ENCODE data around the gene UNK.
"Not testable (repeated sequence)": the region's sequence is repeated elsewhere in the genome, so short reads cannot be mapped to it uniquely, and the experiment has no call there.

UNK gene

DNA sequence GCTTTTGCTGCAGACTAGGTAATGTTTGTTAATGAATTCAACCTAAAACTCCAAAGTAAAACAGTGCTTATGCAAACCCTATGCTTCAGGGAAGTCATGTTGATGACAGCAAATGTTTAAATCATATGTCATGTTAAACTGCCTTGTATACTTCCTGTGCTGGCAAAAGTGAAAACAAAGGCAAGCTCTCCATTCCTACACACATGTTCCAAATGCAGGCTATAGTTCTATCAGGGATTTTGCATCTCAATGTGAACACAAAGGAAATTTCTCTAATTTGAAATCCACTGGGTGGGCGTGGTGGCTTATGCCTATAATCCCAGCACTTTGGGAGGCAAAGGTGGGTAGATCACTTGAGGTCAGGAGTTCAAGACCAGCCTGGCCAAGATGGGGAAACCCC lies 19.3 kb downstream of the UNK start:
- DNase-seq (ENCODE audit: low read depth) = no peak

DNA sequence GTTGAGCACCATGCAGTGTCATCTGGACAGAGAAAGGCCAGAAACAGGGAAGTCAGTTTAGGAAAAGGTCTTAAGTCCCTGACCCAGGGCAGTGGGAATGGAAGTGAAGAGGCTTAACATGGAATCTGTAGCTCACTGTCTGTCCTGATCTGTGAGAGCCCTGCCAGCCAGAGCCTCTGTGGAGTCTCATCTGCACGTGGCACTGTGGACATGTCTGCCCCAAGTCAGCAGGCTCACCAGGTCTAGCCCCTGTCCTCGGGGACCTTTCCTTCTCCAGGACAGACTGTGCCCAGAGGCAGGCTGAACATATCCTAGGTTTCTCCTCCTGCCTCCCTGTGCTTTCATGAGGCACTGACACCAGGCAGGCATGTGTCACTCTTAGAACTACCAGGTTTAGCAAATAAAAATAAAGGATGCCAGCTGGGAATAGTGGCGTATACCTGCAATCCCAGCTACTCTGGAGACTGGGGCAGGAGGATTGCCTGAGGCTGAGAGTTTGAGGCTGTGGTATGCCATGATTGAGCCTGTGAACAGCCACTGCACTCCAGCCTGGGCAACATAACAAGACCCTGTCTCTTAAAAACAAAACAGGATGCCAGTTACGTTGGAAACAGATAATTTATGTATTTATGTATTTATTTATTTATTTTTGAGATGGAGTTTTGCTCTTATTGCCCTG lies 22.4 kb downstream of the UNK start:
- no peak for DNase-seq (ENCODE audit: low read depth)

DNA sequence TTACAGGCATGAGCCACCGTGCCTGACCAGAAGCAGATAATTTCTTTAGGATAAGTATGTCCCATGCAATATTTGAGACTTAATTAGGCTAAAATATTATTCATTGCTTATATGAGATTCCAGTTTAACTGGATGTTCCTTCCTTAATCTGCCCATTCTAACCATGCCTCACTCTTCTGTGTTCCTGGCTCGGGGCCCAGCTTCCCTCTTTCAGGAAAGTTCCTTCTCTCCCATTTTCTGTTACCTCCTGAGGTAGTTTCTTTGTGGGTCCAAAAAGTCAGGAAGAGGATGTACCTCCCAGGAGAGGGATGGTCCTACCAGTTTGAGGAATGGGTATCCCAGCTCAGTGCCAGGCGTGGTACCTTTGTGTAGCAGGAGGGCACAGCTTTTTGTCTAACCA lies 23.3 kb downstream of the UNK start:
- no peak for DNase-seq (ENCODE audit: low read depth)

DNA sequence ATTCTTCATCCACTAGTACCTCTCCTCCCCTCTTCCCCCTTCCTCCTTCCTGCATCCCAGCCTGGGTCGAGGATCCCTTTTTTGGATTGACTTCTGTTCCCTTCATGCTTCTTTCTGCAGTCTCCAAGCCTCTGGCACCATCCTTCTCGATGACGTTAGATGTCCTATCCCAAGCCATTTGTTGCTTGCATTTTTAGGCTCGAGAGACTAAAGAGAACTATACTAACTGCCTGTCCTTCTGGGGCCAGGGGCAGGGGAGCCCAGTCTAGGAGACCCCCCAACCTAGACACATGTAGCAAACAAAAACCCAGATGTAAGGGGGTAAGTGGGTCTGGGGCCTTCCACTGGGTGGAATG lies 23.9 kb downstream of the UNK start:
- DNase-seq (ENCODE audit: low read depth) = no peak

DNA sequence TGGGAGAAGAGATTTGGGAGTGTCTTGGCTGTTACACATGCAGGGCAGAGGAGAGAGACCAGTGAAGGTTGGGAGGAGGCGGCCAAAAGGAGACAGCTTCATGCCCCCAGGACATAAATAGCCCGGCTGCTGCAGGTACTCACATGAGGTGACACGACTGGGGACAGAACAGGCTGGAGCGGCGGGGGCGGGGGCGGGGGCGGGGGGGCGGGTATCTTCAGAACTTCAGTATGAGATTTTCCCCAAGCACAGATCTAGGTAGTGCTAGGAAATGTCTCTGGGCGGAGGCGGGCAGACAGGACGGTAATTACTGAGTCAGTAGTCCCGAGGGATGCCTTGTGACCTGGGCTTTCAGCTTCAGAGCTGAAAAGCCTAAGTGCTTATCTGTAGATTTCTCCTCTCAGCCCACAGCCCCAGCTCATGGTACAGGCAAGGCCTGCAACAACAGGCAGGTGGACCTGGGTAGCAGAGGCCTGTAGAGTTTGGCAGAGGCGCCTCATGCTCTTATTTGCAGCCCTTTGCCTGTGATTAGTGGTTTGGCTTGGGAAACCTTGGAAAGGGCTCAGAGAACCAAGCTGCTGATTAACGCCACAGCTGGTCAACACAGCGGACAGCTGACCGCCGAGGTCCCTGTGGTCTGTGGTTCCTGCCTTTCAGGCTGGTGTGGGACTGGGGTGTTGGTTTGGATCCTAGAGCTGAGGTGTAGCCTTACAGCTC lies 24.5 kb downstream of the UNK start:
- DNase-seq (ENCODE audit: low read depth) = no peak

DNA sequence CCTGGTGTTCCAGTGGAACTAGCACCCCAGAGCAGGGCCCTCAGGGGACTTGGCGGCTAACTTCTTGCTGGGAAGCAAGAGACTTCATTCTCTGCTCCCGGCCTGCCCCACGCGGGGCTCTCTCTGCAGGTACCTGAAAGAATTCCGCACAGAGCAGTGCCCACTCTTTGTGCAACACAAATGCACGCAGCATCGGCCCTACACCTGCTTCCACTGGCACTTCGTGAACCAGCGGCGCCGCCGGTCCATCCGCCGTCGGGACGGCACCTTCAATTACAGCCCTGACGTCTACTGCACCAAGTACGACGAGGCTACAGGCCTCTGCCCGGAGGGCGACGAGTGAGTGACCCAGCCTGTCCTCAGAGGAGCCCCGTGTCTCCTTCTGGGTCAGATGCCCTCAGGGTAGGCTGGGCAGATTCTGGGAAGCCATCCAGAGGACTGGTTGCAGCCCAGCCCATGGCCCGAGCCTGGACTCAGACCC lies 25.1 kb downstream of the UNK start:
- DNase-seq (ENCODE audit: low read depth) = no peak

DNA sequence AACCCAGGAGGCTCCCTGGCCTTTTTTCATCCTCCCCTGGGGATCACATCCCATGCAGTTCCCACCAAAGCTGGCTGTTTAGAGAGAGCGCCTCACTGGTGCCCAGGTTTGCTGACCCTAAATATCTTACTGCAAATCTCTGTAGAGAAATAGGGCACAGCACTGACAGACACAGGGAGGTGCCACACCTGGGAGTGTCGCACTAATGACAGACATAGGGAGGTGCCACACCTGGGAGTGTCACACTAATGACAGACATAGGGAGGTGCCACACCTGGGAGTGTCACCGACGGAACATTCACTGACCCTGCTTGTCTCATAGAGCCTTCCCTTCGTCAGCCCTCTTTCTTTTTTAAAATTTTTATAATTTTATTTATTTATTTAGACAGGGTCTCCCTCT lies 25.6 kb downstream of the UNK start:
- DNase-seq (ENCODE audit: low read depth) = no peak

DNA sequence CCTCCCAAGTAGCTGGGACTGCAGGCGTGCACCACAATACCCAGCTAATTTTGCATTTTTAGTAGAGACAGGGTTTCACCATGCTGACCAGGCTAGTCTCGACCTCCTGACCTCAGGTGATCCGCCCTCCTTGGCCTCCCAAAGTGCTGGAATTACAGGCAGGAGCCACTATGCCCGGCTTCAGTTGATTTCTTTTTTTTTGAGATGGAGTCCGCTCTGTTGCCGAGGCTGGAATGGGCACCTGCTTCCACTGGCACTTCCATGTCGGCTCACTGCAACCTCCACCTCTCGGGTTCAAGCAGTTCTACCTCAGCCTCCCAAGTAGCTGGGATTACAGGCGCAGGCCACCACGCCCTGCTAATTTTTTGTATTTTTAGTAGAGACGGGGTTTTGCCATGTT lies 26.1 kb downstream of the UNK start:
- not testable (repeated sequence) for DNase-seq (ENCODE audit: low read depth)

DNA sequence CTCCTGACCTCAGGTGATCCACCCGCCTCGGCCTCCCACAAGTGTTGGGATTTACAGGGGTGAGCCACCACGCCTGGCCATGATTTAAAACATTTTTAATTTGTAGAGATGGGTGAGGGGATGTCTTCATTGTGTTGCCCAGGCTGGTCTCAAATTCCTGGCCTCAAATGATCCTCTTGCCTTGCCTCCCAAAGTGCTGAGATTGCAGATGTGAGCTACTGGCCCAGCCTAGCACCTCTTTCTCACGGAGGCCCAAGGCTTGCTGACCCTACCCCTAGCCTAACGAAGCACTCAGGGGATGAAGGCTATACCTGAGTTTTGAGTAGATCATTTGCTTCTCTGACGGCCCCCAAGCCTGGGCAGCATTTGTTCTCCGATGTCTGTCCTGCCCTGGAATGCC lies 26.6 kb downstream of the UNK start:
- no peak for DNase-seq (ENCODE audit: low read depth)

DNA sequence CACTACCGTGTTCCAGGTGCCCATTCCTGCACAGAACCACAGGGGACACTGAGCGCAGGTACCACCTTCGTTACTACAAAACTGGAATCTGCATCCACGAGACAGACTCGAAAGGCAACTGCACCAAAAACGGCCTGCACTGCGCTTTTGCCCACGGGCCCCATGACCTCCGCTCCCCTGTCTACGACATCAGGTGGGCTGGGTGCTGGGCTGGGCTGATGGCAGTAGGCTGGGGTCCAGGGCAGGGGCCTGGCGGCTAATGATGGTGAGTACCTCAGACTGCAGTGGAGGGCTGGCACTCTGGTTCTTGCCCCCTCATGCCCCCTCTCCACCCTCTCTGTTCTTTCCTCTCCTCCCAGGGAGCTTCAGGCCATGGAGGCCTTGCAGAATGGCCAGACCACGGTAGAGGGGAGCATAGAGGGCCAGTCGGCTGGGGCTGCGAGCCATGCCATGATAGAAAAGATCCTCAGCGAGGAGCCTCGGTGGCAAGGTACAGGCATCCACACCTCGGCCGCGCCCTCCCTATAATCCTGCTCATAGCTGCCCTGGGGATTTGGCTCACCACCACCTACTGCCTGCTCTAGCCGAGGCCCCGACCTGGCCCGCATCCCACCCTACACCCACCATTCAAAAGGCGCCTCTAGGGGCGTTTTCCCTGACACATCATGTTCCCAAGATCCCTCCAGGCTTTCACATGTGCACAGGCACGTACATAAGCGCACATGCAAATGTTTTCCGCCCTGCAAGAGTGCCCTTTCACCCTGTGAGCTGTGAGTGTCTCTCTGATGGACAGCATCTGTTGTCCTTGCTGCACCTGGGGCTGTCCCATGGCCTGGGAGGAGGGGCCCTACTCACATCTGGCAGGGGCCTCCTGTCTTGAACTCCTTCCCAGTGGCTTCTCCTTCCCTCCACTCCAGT lies 27.7 kb downstream of the UNK start:
- DNase-seq (ENCODE audit: low read depth) = no peak

DNA sequence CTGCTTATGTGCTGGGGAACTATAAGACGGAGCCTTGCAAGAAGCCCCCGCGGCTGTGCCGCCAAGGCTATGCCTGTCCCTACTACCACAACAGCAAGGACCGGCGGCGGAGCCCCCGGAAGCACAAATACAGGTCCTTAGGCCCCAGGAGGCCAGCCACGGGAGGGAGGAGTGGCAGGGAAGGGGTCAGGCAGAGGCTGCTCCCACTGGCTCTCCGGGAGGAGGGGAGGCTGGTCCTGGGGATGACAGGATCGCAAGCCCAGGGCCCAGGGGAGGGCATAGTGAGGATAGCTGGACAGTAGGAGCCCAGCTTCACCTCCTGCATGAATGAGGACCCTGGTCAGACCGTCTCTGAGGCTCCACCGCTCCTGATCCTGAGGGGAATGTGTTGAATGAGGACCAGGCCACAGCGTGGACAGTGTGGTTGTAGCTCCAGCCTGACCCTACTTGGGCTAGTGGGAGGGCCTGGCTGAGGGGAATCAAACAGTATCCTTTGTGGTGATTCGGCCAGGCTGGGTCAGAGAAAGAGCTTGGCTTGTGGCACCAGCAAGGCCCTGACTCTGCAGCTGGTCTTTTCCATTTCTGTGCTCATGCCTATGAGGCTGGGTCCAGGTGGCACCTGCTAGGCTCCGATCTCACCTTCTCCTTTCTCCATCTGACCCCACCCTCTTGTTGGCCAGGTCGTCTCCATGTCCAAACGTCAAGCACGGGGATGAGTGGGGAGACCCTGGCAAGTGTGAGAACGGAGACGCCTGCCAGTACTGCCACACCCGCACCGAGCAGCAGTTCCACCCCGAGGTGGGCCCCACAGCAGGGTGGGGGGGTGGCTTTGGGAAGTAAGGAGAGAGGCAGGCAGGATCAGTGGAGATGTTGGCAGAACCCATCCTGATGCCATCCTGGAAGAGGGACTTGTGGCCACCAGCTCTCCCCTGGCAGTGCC lies 28.7 kb downstream of the UNK start:
- DNase-seq (ENCODE audit: low read depth) = no peak

DNA sequence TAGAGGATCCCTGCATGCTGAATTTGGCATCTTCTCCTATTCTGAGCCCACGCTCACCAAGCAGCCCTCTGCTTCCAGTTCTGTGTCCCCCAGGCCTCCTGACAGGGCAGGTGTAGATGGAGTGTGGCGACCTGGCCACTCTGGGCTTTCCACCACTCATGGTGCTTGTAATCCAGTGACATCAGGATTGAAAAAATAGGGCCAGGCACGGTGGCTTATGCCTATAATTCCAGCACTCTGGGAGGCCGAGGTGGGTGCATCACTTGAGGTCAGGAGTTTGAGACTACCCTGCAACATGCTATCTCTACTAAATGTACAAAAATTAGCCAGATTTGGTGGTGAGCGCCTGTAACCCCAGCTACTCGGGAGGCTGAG lies 29.4 kb downstream of the UNK start:
- no peak for DNase-seq (ENCODE audit: low read depth)

DNA sequence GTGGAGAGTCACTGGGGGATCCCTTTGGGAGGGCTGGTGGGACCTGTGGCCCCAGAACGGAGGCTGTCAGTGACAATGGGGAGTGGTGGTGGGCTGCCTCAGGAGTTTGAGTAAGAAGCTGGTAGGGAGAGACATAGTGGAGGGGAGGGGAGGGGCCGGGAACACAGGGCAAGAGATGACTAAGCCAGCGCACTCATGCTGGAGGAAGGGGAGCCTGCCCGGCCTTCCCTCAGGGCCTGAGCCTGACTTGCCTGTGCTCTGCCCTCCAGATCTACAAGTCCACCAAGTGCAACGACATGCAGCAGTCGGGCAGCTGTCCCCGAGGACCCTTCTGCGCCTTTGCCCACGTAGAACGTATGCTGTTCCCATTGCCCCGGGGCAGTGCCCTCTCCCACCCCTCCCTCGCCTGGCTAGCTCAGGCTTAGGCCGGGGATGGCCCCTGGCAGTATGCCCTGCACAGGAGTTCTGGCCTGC lies 30.3 kb downstream of the UNK start:
- DNase-seq (ENCODE audit: low read depth) = no peak

DNA sequence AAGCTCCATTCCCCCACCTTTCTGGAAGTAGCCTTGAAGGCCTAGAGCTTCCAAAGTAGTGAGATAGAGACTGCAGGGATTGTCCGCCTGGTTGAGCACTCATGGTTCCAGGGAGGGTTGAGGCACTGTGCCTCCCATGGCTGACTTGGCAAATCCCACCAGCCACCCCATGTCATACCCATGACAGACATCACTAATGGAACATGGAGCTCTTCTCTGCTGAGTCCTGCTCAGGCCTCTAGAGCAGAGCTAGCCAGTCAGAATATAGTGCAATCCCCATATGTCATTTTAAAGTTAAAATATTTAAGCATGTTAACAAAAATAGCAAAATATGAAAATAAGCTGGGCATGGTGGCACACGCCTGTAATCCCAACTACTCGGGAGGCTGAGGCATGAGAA lies 30.8 kb downstream of the UNK start:
- DNase-seq (ENCODE audit: low read depth) = no peak

DNA sequence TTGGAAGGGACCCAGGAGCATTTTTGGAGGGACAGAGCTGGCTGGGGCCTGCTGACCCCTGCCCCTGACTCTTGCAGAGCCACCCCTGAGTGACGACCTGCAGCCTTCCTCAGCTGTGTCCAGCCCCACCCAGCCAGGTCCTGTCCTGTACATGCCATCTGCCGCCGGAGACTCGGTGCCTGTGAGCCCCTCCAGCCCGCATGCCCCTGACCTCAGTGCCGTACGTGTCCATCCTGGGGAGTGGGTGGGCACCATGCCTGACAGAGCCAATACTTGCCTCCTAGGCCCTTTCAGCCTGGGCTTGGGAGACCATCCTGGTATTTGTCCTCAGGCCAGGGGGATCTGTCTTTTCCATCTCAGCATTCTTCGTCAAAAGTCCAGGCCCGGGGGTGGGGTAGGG lies 32.1 kb downstream of the UNK start:
- no peak for DNase-seq (ENCODE audit: low read depth)

DNA sequence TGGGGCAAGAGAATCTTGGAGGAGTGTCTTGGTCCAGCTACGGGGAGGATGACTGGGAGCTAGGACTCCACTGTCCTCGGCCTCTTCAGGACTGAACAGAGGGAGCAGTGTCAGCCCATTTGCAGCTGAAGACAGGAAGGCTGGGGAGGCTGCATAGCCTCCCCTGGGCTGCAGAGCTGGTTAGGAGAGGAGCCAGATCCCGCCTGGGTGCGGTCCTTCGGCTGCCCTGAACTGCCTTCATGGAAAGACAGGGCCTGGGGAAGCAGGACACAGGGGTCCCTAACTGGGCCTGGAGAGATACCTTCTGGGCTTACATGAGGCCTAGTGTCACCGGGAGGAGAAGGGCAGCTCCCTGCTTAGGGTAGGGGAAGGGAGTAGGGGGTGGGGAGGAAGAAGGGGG lies 33.0 kb downstream of the UNK start:
- no peak for DNase-seq (ENCODE audit: low read depth)

DNA sequence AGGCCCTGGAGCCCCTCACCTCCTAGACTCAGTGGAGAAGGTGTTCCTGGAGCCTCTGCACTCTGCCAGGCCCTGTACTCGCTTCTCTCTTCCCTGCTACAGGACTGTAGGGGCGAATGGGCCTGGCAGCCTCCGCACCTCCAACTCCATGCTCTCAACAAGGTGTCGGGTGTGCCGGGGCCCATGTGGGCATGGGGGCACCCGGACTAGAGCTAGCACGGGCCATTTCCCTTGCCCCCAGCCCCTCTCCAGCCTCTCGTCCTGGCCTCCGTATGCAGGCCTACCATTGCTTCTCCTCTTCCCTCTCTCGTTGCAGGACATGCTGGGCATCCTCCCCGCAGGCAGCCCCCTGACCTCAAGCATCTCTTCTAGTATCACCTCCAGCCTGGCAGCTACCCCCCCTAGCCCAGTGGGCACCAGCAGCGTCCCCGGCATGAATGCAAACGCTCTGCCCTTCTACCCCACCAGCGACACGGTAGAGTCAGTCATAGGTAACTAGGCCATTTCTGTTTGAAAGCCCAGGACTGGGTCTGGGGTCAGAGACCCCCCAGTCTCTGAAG lies 33.8 kb downstream of the UNK start:
- no peak for DNase-seq (ENCODE audit: low read depth)

DNA sequence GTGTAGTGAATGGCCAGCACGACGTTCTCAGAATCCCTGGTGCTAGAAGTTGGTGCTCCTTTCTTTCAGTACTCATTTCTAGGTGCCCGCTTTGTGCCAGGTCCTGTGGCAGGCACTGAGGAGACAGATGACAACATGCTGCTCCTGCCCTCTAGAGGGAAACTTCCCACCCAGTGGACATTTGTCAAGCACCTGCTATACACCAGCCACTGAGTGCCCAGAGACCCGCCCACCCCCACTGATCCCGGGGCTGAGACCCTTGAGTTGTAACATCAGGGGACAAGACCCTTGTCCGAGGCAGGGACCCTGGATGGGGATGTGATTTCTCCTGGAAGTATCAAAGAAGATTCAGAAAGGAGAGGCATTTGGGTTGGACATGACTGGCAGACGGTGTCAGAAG lies 34.5 kb downstream of the UNK start:
- no peak for DNase-seq (ENCODE audit: low read depth)

DNA sequence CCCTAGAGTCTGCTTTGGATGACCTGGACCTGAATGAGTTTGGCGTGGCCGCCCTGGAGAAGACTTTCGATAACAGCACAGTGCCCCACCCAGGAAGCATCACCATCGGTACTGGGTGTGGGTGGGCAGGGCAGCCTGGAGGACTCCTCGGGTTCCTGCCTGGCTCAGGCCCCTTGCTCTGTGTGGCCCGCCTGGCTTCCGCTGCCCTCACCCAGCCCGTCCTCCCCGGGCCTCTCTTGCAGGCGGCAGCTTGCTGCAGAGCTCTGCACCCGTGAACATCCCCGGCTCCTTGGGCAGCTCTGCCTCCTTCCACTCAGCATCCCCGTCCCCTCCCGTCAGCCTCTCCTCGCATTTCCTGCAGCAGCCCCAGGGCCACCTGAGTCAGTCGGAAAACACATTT lies 35.1 kb downstream of the UNK start:
- DNase-seq (ENCODE audit: low read depth) = no peak

DNA sequence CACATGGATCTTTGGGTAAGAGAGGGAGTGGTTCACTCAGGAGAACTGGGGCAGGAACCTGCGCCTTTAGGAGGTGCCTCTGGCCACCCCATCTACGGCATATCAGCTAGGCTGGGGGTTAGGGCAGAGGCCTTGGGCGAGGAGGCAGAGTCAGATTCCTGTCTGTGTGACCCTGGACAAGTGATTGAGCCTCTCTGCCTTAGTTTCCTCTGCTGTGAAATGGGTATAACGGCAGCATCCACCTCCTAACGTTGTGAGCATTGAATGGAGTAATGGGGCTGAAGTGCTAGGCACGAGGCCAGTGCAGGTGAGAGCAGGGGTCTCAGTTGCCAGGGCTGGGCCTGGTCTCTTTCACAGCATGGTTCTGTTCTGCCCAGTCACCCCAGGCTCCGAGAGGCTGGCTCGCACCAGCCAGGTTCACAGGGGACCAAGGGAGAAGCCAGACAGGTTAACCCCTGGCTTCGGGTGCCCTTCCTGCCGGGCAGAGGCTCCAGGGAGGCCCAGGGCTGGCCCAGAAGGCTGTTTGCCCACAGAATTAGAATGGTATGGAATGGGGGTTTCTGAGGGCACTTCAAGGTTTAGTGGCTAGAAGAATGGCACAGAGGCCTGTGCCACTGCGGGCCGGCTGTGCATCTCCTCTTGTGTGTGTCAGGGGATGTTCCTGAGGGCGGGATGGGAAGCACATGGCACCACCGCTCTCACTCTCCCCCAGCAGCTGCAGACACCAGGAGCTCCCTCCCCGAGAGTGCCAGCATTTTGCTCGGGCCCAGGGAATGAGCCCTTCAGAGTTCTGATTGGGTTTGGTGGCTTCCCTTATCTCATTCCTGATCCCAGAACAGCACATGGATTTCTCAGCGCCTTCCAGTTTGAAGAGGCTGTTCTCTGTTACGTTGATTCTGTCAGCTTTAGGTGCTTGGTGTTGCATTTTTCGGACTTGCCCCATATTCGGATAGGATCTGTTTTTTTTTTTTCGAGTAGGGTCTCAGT lies 35.8 kb downstream of the UNK start:
- DNase-seq (ENCODE audit: low read depth) = no peak
